GM12864 (cell line): ENCODE data around the gene TSPEAR.

Experiments used
- DNase-seq: peaks from one replicate; pipeline ENCODE4 v3.0.0-alpha.2; 2011; ENCODE audit warnings: low read depth
- H3K4me3 ChIP-seq: 2 replicates; pipeline ENCODE4 v1.5.1; 2011; ENCODE audit warnings: mild to moderate bottlenecking, low read depth, low read length, control low read depth
- TF ChIP-seq, protein P1 (sequence below): IDR thresholded peaks from 2 replicates; pipeline ENCODE4 v1.5.1; 2011; ENCODE audit warnings: low read depth, mild to moderate bottlenecking, moderate library complexity, low read length, control low read depth, inconsistent platforms; ENCODE audit errors: missing control alignments

TSPEAR gene

DNA sequence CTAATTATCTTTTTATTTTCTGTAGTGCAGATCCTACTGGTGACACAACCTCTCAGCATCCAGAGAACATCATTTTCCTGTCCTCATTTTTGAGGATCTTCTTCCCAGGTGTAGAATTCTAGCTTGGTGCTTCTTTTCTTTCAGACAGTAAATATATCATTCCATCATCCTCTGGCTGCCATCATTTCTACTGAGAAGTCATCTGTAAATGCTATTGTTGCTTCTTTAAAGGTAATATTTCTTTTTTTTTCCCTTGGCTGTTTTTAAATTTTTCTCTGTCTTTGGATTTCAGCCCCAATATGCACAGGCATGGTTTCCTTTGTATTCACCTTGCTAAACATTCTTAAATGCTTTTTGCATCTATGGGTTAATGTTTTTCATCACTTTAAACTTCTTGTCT is 87.8 kb downstream of the TSPEAR start:
- TF ChIP-seq, protein P1, sequence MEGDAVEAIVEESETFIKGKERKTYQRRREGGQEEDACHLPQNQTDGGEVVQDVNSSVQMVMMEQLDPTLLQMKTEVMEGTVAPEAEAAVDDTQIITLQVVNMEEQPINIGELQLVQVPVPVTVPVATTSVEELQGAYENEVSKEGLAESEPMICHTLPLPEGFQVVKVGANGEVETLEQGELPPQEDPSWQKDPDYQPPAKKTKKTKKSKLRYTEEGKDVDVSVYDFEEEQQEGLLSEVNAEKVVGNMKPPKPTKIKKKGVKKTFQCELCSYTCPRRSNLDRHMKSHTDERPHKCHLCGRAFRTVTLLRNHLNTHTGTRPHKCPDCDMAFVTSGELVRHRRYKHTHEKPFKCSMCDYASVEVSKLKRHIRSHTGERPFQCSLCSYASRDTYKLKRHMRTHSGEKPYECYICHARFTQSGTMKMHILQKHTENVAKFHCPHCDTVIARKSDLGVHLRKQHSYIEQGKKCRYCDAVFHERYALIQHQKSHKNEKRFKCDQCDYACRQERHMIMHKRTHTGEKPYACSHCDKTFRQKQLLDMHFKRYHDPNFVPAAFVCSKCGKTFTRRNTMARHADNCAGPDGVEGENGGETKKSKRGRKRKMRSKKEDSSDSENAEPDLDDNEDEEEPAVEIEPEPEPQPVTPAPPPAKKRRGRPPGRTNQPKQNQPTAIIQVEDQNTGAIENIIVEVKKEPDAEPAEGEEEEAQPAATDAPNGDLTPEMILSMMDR, result no peak
- no peak overlapping the region for H3K4me3 ChIP-seq
- no peak for DNase-seq

DNA sequence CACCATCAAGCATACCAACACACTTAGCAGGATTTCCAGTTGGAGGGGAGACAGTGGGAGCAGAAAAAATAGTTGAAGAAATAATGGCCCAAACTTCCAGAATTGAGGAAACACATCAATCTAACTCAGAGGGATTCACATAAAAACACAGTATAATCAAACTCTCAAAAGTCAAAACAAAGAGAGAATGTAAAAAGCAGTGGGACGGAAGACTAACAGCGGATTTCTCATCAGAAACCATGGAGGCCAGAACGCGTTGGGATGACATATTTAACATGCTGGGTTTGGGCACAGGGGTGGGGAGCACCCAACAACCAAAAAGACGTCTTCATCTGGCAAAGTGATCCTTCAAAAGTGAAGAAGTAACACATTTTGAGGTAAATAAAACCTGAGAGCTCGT is 91.5 kb downstream of the TSPEAR start:
- TF ChIP-seq, protein P1, result no peak
- no peak for DNase-seq
- H3K4me3 ChIP-seq, result no peak overlapping the region

DNA sequence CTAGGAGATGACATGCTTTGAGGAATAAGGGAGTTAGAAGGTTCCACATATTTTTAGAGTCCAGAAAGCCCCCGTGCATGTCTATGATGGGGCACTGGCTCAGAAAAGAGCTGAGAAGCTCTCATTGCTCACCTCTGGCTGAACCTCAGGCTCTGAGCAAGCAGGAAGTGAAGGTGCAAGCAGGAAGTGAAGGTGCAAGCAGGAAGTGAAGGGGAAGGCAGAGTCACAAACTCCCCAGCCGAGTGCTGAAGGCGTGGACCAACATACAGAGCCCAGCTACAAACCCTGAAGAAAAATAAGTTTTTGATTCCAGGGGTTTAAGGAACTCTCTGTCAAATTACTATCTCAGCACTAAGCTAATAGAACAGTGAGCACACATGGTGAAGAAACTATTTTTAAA is 92.5 kb downstream of the TSPEAR start:
- no peak for DNase-seq
- TF ChIP-seq, protein P1, result no peak
- no peak overlapping the region for H3K4me3 ChIP-seq

DNA sequence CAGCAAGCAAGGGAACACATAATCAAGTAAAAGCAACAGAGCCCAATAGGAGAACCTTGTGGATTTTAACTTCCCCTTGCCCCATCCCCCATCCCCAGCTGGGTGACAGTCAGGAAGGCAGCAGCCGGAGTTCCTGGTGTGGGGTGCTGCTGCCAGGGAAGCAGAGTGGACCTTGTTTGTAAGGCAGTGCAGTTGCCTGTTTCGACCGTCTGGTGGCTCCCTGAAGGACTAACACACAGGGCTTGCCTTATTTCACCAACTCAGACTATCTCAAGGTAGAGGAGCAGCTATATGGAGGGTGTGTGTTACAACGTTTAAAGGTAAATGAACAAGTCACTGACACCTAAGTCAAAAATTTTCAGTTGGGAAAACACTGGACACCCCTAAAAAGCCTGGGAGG is 92.9 kb downstream of the TSPEAR start:
- H3K4me3 ChIP-seq, result no peak overlapping the region
- TF ChIP-seq, protein P1, result peak; percentile 37
- DNase-seq, result no peak

DNA sequence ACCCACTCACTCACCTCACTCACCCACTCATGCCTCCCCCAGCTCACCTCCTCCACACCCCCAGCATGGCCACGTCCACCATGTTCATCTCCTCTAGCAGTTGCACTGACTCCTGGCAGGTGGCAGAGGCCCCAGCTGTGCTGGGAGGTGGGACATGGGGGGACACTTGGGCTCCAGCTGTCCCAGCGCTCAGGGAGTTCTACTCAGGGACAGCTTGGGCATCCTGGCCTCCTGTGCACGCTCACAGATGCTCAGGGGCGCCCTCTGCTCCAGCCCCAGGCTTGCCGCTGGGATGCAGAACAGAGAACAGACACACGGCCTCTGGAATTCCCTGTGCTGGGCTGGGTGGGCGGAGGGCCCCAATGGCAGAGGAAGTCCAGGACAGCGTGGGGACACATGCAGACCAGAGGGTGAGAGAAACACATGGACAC is 94.3 kb downstream of the TSPEAR start:
- DNase-seq, result no peak
- H3K4me3 ChIP-seq, result no peak overlapping the region
- TF ChIP-seq, protein P1, result no peak

DNA sequence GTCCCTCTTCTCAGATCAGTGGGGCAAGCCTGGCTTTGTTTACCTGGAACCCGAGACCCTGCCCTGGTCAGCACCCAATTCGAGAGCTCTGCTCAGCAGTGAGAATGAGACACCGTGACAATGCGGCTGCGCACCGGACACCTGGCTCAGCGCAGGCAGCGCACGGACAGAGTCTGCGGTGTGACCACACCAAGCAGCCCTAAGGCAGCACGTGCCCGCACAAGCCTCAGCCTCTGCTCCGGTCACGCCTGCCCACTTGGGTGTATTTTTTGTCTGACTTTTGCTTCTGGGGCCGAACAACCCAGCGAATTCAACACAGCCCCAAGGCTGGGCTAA is 94.8 kb downstream of the TSPEAR start:
- TF ChIP-seq, protein P1, result no peak
- DNase-seq, result no peak
- no peak overlapping the region for H3K4me3 ChIP-seq

DNA sequence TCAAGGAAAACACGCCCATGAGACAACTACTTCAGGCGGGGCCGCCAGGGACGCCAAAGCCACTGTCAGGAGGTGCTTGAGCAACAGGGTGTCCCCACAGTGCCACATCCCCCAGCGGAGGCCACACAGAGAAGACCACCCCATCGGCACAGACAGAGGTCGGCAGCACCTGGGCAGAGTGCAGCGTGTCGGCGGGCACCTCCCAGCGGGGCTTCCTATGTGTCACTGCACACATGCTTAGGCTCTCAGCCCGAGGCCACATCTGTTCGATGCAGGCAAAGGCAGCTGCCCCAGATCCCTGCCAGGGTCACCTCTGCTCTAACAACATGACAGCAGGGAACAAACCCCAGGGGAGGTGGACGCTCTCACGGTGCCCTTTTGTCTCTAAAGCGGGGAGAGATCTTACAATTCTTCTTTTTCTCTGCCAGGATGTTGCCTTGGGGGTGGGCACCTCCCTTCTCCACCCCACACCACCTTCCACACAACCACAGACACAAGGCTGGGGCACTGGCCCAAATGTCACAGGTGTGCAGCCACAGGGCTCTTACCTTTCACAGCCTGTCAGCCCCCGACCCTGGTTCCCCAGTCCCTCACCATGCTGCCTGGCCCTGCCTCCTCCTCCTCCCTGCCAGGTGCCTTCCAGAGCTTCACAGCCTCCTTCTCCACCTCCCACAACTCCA is 95.3 kb downstream of the TSPEAR start:
- TF ChIP-seq, protein P1, result no peak
- no peak for DNase-seq
- H3K4me3 ChIP-seq, result no peak overlapping the region
